H1 (cell line): ENCODE data around the gene ZNF81. TPM values are rescaled to one million over a fixed set of nuclear protein-coding genes. Genes with fewer than 3 reads are reported as not detected.

Experiments used
- CTCF ChIA-PET: fragments of 300-600 bp; sonication (Branson Sonifier 250); formaldehyde crosslinking; loops from one replicate; lab custom pipeline; 2021; ENCODE audit not compliant: partially characterized antibody; lab: Charles Lee
- POLR2A ChIA-PET: fragments of 300-600 bp; sonication (Branson Sonifier 250); formaldehyde crosslinking; loops from one replicate; lab custom pipeline; 2021; ENCODE audit warnings: inconsistent platforms; ENCODE audit not compliant: partially characterized antibody; lab: Charles Lee
- DNase-seq, 2 experiments: peaks; one replicate each; pipeline versions ENCODE4 v3.0.0 to v3.0.0-alpha.2; 2010 to 2022; ENCODE audit warnings: low spot score in 2 of 2, low read depth in 1 of 2, mixed read lengths in 1 of 2
- FAIRE-seq: peaks from 2 replicates; lab custom pipeline; 2011; peaks lifted over from hg19 to GRCh38; lab: Jason Lieb, UNC
- H2AFZ ChIP-seq: 2 replicates; pipeline ENCODE4 v1.8.1; 2012; ENCODE audit warnings: low read length, inconsistent platforms
- H2AK5ac ChIP-seq: 2 replicates; pipeline ENCODE4 v1.6.1; 2013; ENCODE audit warnings: low read depth, low read length
- H2BK120ac ChIP-seq: replicated peaks from 2 replicates; pipeline ENCODE3; 2013; ENCODE audit warnings: low read depth, low read length, inconsistent platforms
- H2BK12ac ChIP-seq: 2 replicates; pipeline ENCODE4 v1.6.1; 2013; ENCODE audit warnings: low read depth, low read length
- H2BK15ac ChIP-seq: 2 replicates; pipeline ENCODE4 v1.6.1; 2013; ENCODE audit warnings: low read length
- H2BK20ac ChIP-seq: 2 replicates; pipeline ENCODE4 v1.6.1; 2013; ENCODE audit warnings: low read length
- H2BK5ac ChIP-seq: 2 replicates; pipeline ENCODE4 v1.6.1; 2013; ENCODE audit warnings: low read depth, low read length
- H3K14ac ChIP-seq: 2 replicates; pipeline ENCODE4 v1.6.1; 2013; ENCODE audit warnings: inconsistent platforms; ENCODE audit not compliant: insufficient read length
- H3K18ac ChIP-seq: 2 replicates; pipeline ENCODE4 v1.6.1; 2013; ENCODE audit warnings: low read length; ENCODE audit errors: extremely low read depth
- H3K23ac ChIP-seq: 2 replicates; pipeline ENCODE4 v1.6.1; 2013; ENCODE audit warnings: inconsistent platforms; ENCODE audit not compliant: insufficient read length
- H3K23me2 ChIP-seq: 2 replicates; pipeline ENCODE4 v1.6.1; 2013; ENCODE audit warnings: low read depth, low read length
- H3K27ac ChIP-seq: 2 replicates; pipeline ENCODE4 v1.6.1; 2011; ENCODE audit warnings: low read depth, low read length, inconsistent platforms
- H3K27me3 ChIP-seq, 4 experiments: replicated peaks in 1 of 4; 1 replicate in 1 of 4; 2 replicates in 3 of 4; pipeline versions ENCODE4 v1.6.1 to v1.8.1; 2011 to 2013; ENCODE audit warnings: low read length in 3 of 4, mild to moderate bottlenecking in 3 of 4, inconsistent platforms in 2 of 4, mixed read lengths in 2 of 4, moderate library complexity in 1 of 4; ENCODE audit not compliant: control insufficient read depth in 3 of 4, insufficient read depth in 3 of 4; ENCODE audit errors: extremely low read depth in 1 of 4
- H3K36me3 ChIP-seq, 4 experiments: 2 replicates each; pipeline versions ENCODE4 v1.6.1 to v1.8.1; 2011 to 2013; ENCODE audit warnings: mild to moderate bottlenecking in 4 of 4, low read length in 3 of 4, moderate library complexity in 2 of 4, control low read depth in 1 of 4, inconsistent platforms in 1 of 4; ENCODE audit not compliant: insufficient read depth in 4 of 4, control insufficient read depth in 2 of 4
- H3K4ac ChIP-seq: replicated peaks from 2 replicates; pipeline ENCODE3; 2013; ENCODE audit warnings: low read length, low read depth, mixed read lengths, inconsistent platforms; ENCODE audit not compliant: insufficient read length
- H3K4me1 ChIP-seq, 4 experiments: replicated peaks in 1 of 4; 1 replicate in 1 of 4; 2 replicates in 3 of 4; pipeline versions ENCODE4 v1.6.1 to v1.8.1; 2011 to 2013; ENCODE audit warnings: low read length in 3 of 4, inconsistent platforms in 2 of 4, mixed read lengths in 1 of 4; ENCODE audit not compliant: insufficient read depth in 4 of 4, control insufficient read depth in 3 of 4
- H3K4me2 ChIP-seq, 2 experiments: 2 replicates each; pipeline versions ENCODE4 v1.6.1 to v1.8.1; 2011 to 2013; ENCODE audit warnings: low read depth in 2 of 2, low read length in 2 of 2, control low read depth in 1 of 2, inconsistent platforms in 1 of 2, mild to moderate bottlenecking in 1 of 2; ENCODE audit not compliant: insufficient read depth in 1 of 2
- H3K4me3 ChIP-seq, 4 experiments: fragments of 200-600, 300-600 bp in 1 of 4; sonication (generic), shearing (Covaris generic), sonication (Bioruptor Twin) in 1 of 4; 2 replicates each; pipeline versions ENCODE4 v1.5.1 to v1.8.1; 2011 to 2016; ENCODE audit warnings: low read length in 4 of 4, low read depth in 3 of 4, control low read depth in 2 of 4, inconsistent platforms in 2 of 4, mild to moderate bottlenecking in 2 of 4, mixed read lengths in 1 of 4, moderate library complexity in 1 of 4; ENCODE audit not compliant: insufficient read depth in 2 of 4; ENCODE audit errors: extremely low read depth in 1 of 4
- H3K56ac ChIP-seq: replicated peaks from 2 replicates; pipeline ENCODE3; 2013; ENCODE audit warnings: low read depth, mild to moderate bottlenecking, mixed read lengths, low read length, inconsistent platforms; ENCODE audit not compliant: insufficient read length
- H3K79me1 ChIP-seq: 2 replicates; pipeline ENCODE4 v1.6.1; 2013; ENCODE audit warnings: low read depth, low read length, control low read depth
- H3K79me2 ChIP-seq, 2 experiments: 2 replicates each; pipeline versions ENCODE4 v1.6.1 to v1.8.1; 2012 to 2013; ENCODE audit warnings: low read length in 2 of 2, mild to moderate bottlenecking in 2 of 2, inconsistent platforms in 1 of 2; ENCODE audit not compliant: insufficient read depth in 2 of 2, control insufficient read depth in 1 of 2
- H3K9ac ChIP-seq, 4 experiments: replicated peaks in 1 of 4; 1 replicate in 1 of 4; 2 replicates in 3 of 4; pipeline versions ENCODE4 v1.6.1 to v1.8.1; 2011 to 2013; ENCODE audit warnings: low read depth in 3 of 4, low read length in 3 of 4, control low read depth in 2 of 4, mild to moderate bottlenecking in 2 of 4, moderate library complexity in 2 of 4, inconsistent platforms in 1 of 4; ENCODE audit errors: extremely low read depth in 1 of 4
- H3K9me3 ChIP-seq, 2 experiments: 2 replicates each; pipeline versions ENCODE4 v1.6.1 to v1.8.1; 2012 to 2013; ENCODE audit warnings: mild to moderate bottlenecking in 2 of 2, moderate library complexity in 2 of 2, control low read depth in 1 of 2, inconsistent platforms in 1 of 2, low read depth in 1 of 2, low read length in 1 of 2, mixed read lengths in 1 of 2; ENCODE audit not compliant: insufficient read depth in 2 of 2
- H4K20me1 ChIP-seq, 2 experiments: replicated peaks in 1 of 2; 2 replicates each; pipeline versions ENCODE3 to v1.8.1; 2011 to 2013; ENCODE audit warnings: inconsistent platforms in 2 of 2, low read length in 2 of 2, mild to moderate bottlenecking in 1 of 2; ENCODE audit not compliant: insufficient read depth in 2 of 2, control insufficient read depth in 1 of 2
- H4K5ac ChIP-seq: 2 replicates; pipeline ENCODE4 v1.6.1; 2013; ENCODE audit warnings: low read length, low read depth, mixed read lengths, inconsistent platforms; ENCODE audit not compliant: insufficient read length
- H4K8ac ChIP-seq: 2 replicates; pipeline ENCODE4 v1.8.0; 2013; ENCODE audit warnings: mild to moderate bottlenecking, moderate library complexity, low read length, inconsistent platforms; ENCODE audit not compliant: insufficient read depth; ENCODE audit errors: extremely low read depth
- H4K91ac ChIP-seq: replicated peaks from 2 replicates; pipeline ENCODE3; 2013; ENCODE audit warnings: low read length, mixed read lengths, inconsistent platforms; ENCODE audit not compliant: insufficient read length
- EP300 ChIP-seq, 2 experiments: IDR thresholded peaks; 1 replicate in 1 of 2; 2 replicates in 1 of 2; pipeline ENCODE4 v1.6.1; 2011 to 2012; ENCODE audit warnings: low read depth in 2 of 2, low read length in 2 of 2, mild to moderate bottlenecking in 2 of 2, borderline replicate concordance in 1 of 2, inconsistent platforms in 1 of 2, moderate library complexity in 1 of 2
- GTF2F1 ChIP-seq: IDR thresholded peaks from 2 replicates; pipeline ENCODE4 v1.6.1; 2012; ENCODE audit warnings: low read depth, low read length, improper control_type of control experiment, borderline replicate concordance
- KDM5A ChIP-seq: fragments of 200-600 bp; IDR thresholded peaks from 2 replicates; pipeline ENCODE4 v1.7.1; 2012; ENCODE audit warnings: mild to moderate bottlenecking, low read length, inconsistent platforms, mixed read lengths
- PHF8 ChIP-seq: fragments of 200-600 bp; sonication (generic); conservative IDR thresholded peaks from 2 replicates; pipeline ENCODE4 v1.7.1; 2012; ENCODE audit warnings: low read depth, mild to moderate bottlenecking, inconsistent platforms, low read length, moderate library complexity
- SIRT6 ChIP-seq: IDR thresholded peaks from one replicate; pipeline ENCODE4 v1.7.1; 2012; ENCODE audit warnings: low read length, inconsistent platforms
- SIX5 ChIP-seq: IDR thresholded peaks from 2 replicates; pipeline ENCODE4 v1.6.1; 2011; ENCODE audit warnings: mild to moderate bottlenecking, low read depth, low read length
- ZNF274 ChIP-seq: IDR thresholded peaks from 2 replicates; pipeline ENCODE4 v1.7.0; 2012; ENCODE audit warnings: low read length, borderline replicate concordance; ENCODE audit errors: extremely low read depth
- WGBS, 2 experiments: shearing (Covaris generic) in 1 of 2; methylation state at CpG; one replicate each; pipeline versions ENCODE4 v1.1.6 to v1.1.7; 2013 to 2015; ENCODE audit warnings: low lambda C conversion rate in 2 of 2, mixed read lengths in 2 of 2, inconsistent platforms in 1 of 2, low coverage in 1 of 2, missing lambda C conversion rate in 1 of 2; ENCODE audit not compliant: insufficient replicate concordance in 2 of 2, insufficient coverage in 1 of 2, insufficient read length in 1 of 2; ENCODE audit errors: extremely low coverage in 1 of 2, missing lambda C conversion rate in 1 of 2; 5-methylcytosine and 5-hydroxymethylcytosine counted together
- polyA plus RNA-seq, 7 experiments: library from polyadenylated mRNA; depleted of rRNA in 3 of 7; stranded (reverse) in 5 of 7; unstranded in 2 of 7; fragments of >200 nt in 5 of 7; fragments of 200-250 nt in 2 of 7; gene quantifications; 1 replicate in 5 of 7; 2 replicates in 1 of 7; 4 replicates in 1 of 7; pipeline versions ENCODE4 v1.2.1 to v1.2.3, GENCODE V29; 2011 to 2013; ENCODE audit warnings: missing spikeins in 2 of 7, mixed read lengths in 2 of 7
- total RNA-seq: library from RNA; stranded (reverse); fragmentation: NEBNext Ultra II Directional; extraction: Animal tissue kit (Norgen Biotek cat#: 25700); gene quantifications from 2 replicates; pipeline ENCODE4 v1.2.1, GENCODE V29; 2021

Gene ZNF81
- total and polyA plus RNA-seq, 2 of the 8 experiments (the other 6 are each of a cell fraction or from before 2014, with no cell fraction given), result 3.4 to 10.0 TPM

DNA sequence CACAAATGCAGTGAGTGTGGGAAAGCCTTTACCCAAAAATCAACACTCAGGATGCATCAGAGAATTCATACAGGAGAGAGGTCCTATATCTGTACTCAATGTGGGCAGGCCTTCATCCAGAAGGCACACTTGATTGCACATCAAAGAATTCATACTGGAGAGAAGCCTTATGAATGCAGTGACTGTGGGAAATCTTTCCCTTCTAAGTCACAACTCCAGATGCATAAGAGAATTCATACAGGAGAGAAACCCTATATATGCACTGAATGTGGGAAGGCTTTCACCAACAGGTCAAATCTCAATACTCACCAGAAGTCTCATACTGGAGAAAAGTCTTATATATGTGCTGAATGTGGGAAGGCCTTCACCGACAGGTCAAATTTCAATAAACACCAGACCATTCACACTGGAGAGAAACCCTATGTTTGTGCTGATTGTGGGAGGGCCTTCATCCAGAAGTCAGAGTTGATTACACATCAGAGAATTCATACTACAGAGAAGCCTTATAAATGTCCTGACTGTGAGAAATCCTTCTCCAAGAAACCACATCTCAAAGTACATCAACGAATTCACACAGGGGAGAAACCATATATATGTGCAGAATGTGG is 79.3 kb downstream of the ZNF81 start:
- no peak overlapping the region for H2BK20ac ChIP-seq
- 94% methylated on average over 2 of the region's 2 CpGs; no CpG with 5 or more reads in 1 of the 2 experiments for WGBS, 2 experiments
- no peaks in the 10 kb centered on the region for H3K27me3 ChIP-seq
- no peak overlapping the region for H2AK5ac ChIP-seq
- no peak overlapping the region for H4K8ac ChIP-seq
- no peak overlapping the region for H2BK12ac ChIP-seq
- no peaks in the 10 kb centered on the region for H3K4me1 ChIP-seq
- FAIRE-seq (no peak), DNase-seq (no peak)
- H2BK120ac ChIP-seq, result no peak overlapping the region
- no peak overlapping the region for H3K9ac ChIP-seq
- H3K4me3 ChIP-seq, result no peak overlapping the region
- peaks cover 0 to 10% (median 1%) of the 10 kb centered on the region in 4 experiments; a peak in 3 of 8 replicates for H3K36me3 ChIP-seq
- H4K91ac ChIP-seq, result no peak overlapping the region
- no peaks in the 10 kb centered on the region for H3K23me2 ChIP-seq
- no peaks in the 10 kb centered on the region for H3K79me2 ChIP-seq
- ChIA-PET POLR2A (no interaction called here), CTCF (no interaction called here)
- H3K4ac ChIP-seq, result no peak overlapping the region
- no peak overlapping the region for H3K14ac ChIP-seq
- H3K23ac ChIP-seq, result no peak overlapping the region
- H3K4me2 ChIP-seq, result no peak overlapping the region
- H4K5ac ChIP-seq, result no peak overlapping the region
- no peak overlapping the region for H3K27ac ChIP-seq
- no peak overlapping the region for H2BK15ac ChIP-seq
- H3K18ac ChIP-seq, result no peak overlapping the region
- H2BK5ac ChIP-seq, result no peak overlapping the region
- H3K79me1 ChIP-seq, result no peaks in the 10 kb centered on the region
- TF ChIP-seq PHF8 (no peak), EP300 (IDR thresholded peaks at IDR 0.05; ENCODE audit: borderline replicate concordance in 1 of 2, low read depth in 2 of 2, low read length in 2 of 2) (no peak), KDM5A (no peak), SIRT6 (no peak), ZNF274 (peak; percentile 44; the same call in 1 of the 2 replicates), GTF2F1 (no peak), SIX5 (no peak)
- no peak overlapping the region for H3K56ac ChIP-seq
- H4K20me1 ChIP-seq, result no peaks in the 10 kb centered on the region
- H3K9me3 ChIP-seq, result peaks cover 8 to 13% of the 10 kb centered on the region in 2 experiments; a peak in 3 of 4 replicates
- H2AFZ ChIP-seq, result no peak overlapping the region
